Gastroesophageal sphincter (tissue), 4 donors: ENCODE data around the gene TIMM22. TPM values are rescaled to one million over a fixed set of nuclear protein-coding genes. Genes with fewer than 3 reads are reported as not detected.
A peak's percentile ranks its signal among the peaks of the same experiment; 100 is the strongest.

Experiments used
- ATAC-seq: fragments of 150-250 bp; one replicate; pipeline ENCODE4 v1.9.1; 2016; ENCODE audit warnings: mild to moderate bottlenecking, moderate library complexity
- H3K27ac ChIP-seq, 4 donors: fragments of 200-600 bp; sonication (generic) in 3 of 4; 1 replicate in 3 of 4; 2 replicates in 1 of 4; pipeline ENCODE4 v1.5.1; 2016 to 2019
- H3K27me3 ChIP-seq: fragments of 200-600 bp; sonication (generic); one replicate; pipeline ENCODE4 v1.5.1; 2019
- H3K36me3 ChIP-seq, 2 donors: fragments of 200-600 bp; sonication (generic); one replicate each; pipeline ENCODE4 v1.5.1; 2019; ENCODE audit warnings: control low read depth in 1 of 2
- H3K4me1 ChIP-seq, 3 donors: fragments of 200-600 bp; sonication (generic); 1 replicate in 2 of 3; 2 replicates in 1 of 3; pipeline ENCODE4 v1.5.1; 2016 to 2019; ENCODE audit warnings: control low read depth in 2 of 3
- H3K4me3 ChIP-seq, 2 donors: fragments of 200-600 bp; sonication (generic); one replicate each; pipeline ENCODE4 v1.5.1; 2019; ENCODE audit warnings: mild to moderate bottlenecking in 1 of 2, moderate library complexity in 1 of 2
- H3K9me3 ChIP-seq, 3 donors: fragments of 200-600 bp; sonication (generic); one replicate each; pipeline ENCODE4 v1.5.1; 2017 to 2019; ENCODE audit warnings: control low read depth in 2 of 3
- CTCF ChIP-seq, 4 experiments: fragments of 200-600 bp in 2 of 4; fragments of 450-650 bp in 2 of 4; sonication (generic) in 1 of 4; IDR thresholded peaks; one replicate each; pipeline ENCODE4 v1.5.1; 2017 to 2019; ENCODE audit warnings: antibody characterized with exemption in 4 of 4, mild to moderate bottlenecking in 2 of 4, moderate library complexity in 2 of 4
- EP300 ChIP-seq: sonication (generic); formaldehyde crosslinking; IDR thresholded peaks from one replicate; pipeline ENCODE4 v1.6.1; 2017; ENCODE audit warnings: antibody characterized with exemption, mild to moderate bottlenecking
- POLR2A ChIP-seq, 2 donors: fragments of 450-650 bp; IDR thresholded peaks; one replicate each; pipeline ENCODE4 v1.6.1; 2017; ENCODE audit warnings: antibody characterized with exemption in 2 of 2, mild to moderate bottlenecking in 2 of 2, moderate library complexity in 1 of 2
- POLR2AphosphoS5 ChIP-seq: sonication (generic); formaldehyde crosslinking; IDR thresholded peaks from one replicate; pipeline ENCODE4 v1.6.1; 2017; ENCODE audit warnings: antibody characterized with exemption
- WGBS, 2 donors: methylation state at CpG; one replicate each; pipeline ENCODE4 v1.1.5; 2018; ENCODE audit warnings: low coverage in 1 of 2; 5-methylcytosine and 5-hydroxymethylcytosine counted together
- total RNA-seq, 4 donors: library from RNA; depleted of rRNA; stranded (reverse); fragments of >200 nt; gene quantifications; one replicate each; pipeline ENCODE4 v1.1.0, GENCODE V29; 2016

The TIMM22 gene
- total RNA-seq, 4 donors from 2014 or later: 13.7 to 20.9 (median 16.0) TPM

DNA sequence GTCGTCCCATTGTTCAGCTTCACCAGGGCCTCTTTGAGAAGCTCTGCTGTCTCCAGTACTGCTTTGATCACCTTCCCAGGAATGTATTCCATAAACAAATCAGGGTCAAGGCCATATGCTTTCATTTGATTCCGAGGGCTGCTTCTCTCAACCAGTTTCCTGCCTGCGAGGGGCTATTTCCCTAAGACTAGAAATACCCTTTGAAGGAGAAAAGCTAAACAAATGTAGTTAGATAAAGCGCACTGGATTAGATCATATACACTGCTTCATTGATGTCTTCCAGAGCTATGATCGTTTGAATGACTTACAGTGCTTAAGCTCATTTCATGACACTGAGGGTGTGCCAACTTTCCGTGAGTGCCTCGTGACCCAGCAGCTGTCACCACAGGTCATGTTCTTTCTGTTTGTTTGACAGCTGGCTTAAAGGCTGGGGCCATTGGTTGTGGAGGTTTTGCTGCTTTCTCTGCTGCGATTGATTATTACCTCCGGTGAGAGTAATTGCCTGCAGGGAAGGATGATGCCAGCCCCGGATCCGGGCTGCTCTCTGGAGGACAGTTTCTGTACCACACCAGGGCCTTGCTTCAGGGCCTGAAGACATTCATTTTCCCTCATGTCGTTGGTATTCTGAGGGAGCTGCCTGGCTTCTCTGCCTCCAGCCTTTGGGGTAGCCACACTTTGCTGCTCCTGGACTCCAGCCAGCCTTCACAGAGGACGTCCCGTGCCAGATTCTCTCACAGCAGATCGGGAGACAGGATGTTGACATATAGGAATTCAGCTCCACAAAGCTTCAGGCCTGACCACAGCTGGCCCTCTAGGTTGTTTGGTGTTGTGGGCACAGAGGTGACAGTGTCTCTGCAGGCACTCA is 3.9 kb downstream of the TIMM22 start:
- Histone ChIP-seq H3K9me3 (no peaks in the 10 kb centered on the region), H3K4me3 (no peak overlapping the region), H3K27me3 (no peaks in the 10 kb centered on the region), H3K4me1 (peaks cover 4 to 93% (median 61%) of the 10 kb centered on the region in 3 donors), H3K27ac (peak overlapping the region; percentile 81 to 96 (median 89)), H3K36me3 (peaks cover 0 to 50% of the 10 kb centered on the region in 2 donors)
- no peak for TF ChIP-seq POLR2AphosphoS5
- TF ChIP-seq POLR2A (IDR thresholded peaks at IDR 0.05): no peak
- no peak for TF ChIP-seq EP300
- no peak for TF ChIP-seq CTCF (IDR thresholded peaks at IDR 0.05)
- WGBS, 2 donors: 38 to 39% methylated on average over 5 to 9 of the region's 15 CpGs
- no peak for ATAC-seq

DNA sequence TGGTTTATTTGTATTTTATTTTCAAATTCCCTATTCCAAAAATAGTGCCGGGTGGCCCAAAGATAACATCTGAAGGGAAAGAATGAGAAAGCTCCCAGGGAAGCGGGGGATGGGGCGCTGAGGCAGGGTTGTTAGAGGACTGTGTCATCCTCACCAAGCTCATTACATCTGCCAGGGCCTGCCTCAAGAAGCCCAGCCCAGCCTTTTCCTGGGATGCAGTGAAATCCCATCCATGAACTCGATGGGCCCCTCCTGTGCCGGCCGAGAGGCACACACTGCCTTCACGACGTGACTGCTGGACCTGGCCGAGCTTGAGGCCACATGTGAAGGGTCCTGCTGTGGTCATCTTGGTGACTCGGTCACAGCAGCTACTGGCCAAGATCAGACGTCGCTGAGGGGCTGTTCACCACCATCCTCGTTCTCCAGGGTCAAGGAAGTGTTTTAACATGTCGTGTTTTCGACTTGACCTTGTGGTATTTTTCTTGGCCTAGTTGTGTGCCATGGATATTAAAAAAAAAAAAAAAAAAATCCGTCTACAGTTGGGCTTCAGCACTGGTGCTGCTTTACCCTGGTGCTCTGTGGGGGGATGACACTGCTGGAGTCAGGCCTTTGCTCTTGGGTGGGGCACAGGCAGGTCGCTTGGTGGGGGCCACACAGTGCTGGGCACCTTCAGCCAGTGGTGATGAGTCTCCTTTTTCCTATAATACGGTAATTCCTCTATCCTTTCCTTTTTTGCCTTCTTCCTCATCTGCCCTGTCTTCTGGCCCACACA is 4.9 kb downstream of the TIMM22 start:
- no peaks in the 10 kb centered on the region for H3K27me3 ChIP-seq
- H3K4me3 ChIP-seq: no peak overlapping the region
- TF ChIP-seq POLR2A (IDR thresholded peaks at IDR 0.05) (no peak), CTCF (IDR thresholded peaks at IDR 0.05) (no peak)
- H3K27ac ChIP-seq: peak overlapping the region; percentile 81 to 96 (median 89)
- H3K36me3 ChIP-seq: peaks cover 0 to 58% of the 10 kb centered on the region in 2 donors
- 25 to 55% methylated on average over 5 to 11 of the region's 18 CpGs for WGBS, 2 donors
- peaks cover 8 to 95% (median 69%) of the 10 kb centered on the region in 3 donors for H3K4me1 ChIP-seq
- ATAC-seq: no peak
- H3K9me3 ChIP-seq: no peaks in the 10 kb centered on the region

DNA sequence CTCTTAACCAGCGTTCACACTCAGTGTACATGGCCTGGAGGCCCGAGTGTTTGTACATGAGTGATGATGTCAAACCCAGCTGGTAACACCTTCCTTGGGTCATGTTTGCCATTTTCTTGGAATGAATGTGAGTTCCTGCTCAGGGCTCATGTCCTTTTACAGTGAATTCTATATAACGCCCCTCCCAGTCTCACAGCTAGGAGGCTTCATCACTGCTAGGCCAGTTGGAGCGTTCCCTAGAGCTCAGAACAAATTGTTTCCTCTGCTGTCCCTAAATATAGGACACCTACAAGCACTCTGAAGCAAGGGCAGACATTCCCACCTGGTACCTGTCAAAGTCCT is 5.5 kb downstream of the TIMM22 start:
- H3K4me1 ChIP-seq: peaks cover 8 to 98% (median 73%) of the 10 kb centered on the region in 3 donors
- no peak overlapping the region for H3K4me3 ChIP-seq
- 0 to 36% methylated on average over 2 to 4 of the region's 4 CpGs for WGBS, 2 donors
- peak overlapping the region; percentile 81 to 96 (median 89) for H3K27ac ChIP-seq
- peak; percentile 75 for ATAC-seq
- H3K27me3 ChIP-seq: no peaks in the 10 kb centered on the region
- TF ChIP-seq POLR2AphosphoS5 (no peak), CTCF (IDR thresholded peaks at IDR 0.05) (peak in 3 of 4 experiments; percentile 25 to 35 (median 35))
- no peaks in the 10 kb centered on the region for H3K9me3 ChIP-seq
- H3K36me3 ChIP-seq: peaks cover 0 to 63% of the 10 kb centered on the region in 2 donors

DNA sequence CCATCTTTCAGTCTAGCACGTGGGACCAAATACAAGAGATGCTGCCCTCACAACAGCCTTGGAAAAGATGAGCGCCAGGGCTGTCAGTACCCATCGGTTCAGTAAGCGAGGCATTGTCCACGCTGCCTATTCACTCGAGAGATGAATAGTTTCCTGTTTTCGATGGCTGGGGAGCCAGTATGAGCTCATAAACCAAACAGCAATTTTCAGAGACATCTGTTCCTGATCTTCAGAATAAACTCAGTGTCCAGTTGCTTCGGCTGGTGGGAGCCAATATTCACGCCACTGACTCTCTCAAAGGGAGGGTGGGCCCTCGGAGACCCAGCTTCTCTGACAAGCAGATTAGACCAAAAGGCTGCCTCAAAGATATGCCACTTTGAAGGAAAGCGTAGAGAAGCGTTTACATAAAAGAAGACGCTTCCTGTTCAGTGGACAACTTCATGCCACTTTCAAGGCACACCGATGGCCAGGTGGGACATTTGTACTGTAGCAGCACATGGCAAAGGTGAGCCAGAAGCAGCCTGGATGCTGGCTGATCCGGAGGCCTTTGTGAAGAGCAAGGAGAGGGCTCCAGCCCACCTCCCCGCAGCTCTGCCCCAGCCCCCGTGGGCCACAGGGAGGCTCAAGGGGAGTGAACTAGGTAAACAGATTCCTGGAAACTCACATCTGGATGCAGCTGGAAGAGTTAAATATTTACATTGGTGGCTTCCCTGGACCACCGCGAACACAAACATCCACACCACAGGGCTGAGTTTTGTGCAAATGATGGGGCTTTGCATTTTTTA is 6.0 kb downstream of the TIMM22 start:
- Histone ChIP-seq H3K4me3 (no peak overlapping the region), H3K27ac (peak overlapping the region; percentile 81 to 96 (median 89)), H3K36me3 (peaks cover 0 to 69% of the 10 kb centered on the region in 2 donors), H3K9me3 (no peaks in the 10 kb centered on the region), H3K4me1 (peaks cover 8 to 98% (median 78%) of the 10 kb centered on the region in 3 donors), H3K27me3 (no peaks in the 10 kb centered on the region)
- WGBS, 2 donors: 46 to 58% methylated on average over 2 to 15 of the region's 19 CpGs
- TF ChIP-seq POLR2A (IDR thresholded peaks at IDR 0.05): no peak
- TF ChIP-seq CTCF (IDR thresholded peaks at IDR 0.05): no peak
- no peak for TF ChIP-seq POLR2AphosphoS5
- no peak for TF ChIP-seq EP300
- ATAC-seq: peak; percentile 4
